HepG2 (cell line): ENCODE measurements around the gene GRHPR. TPM values are rescaled to one million over a fixed set of nuclear protein-coding genes. Genes with fewer than 3 reads are reported as not detected.

Experiments
- ATAC-seq: fragments of 200-7000 bp; cut with Tn5 transposase; 3 replicates; pipeline ENCODE4 v1.9.1; 2020; ENCODE audit warnings: mild to moderate bottlenecking, moderate library complexity
- BruUV-seq: library from RNA; stranded (reverse); fragments of 400-500 nt; replicated peaks from 2 replicates; lab custom pipeline; 2021; lab: Mats Ljungman, UMichigan
- CTCF ChIA-PET: fragments of 300-600 bp; formaldehyde crosslinking; extraction: SDS; loops from one replicate; lab custom pipeline; 2021; ENCODE audit warnings: low total read pairs, inconsistent platforms, low intra/inter-chr PET ratio; lab: Yijun Ruan, JAX
- POLR2A ChIA-PET: fragments of 350-600 bp; sonication (Branson Sonifier 250); formaldehyde crosslinking; loops from one replicate; lab custom pipeline; 2020; ENCODE audit warnings: antibody characterized with exemption, inconsistent platforms; lab: Yijun Ruan, JAX
- DNase-seq: peaks from one replicate; pipeline ENCODE4 v3.0.0-alpha.2; 2015; ENCODE audit warnings: low spot score
- FAIRE-seq: peaks from 3 replicates; lab custom pipeline; 2011; peaks lifted over from hg19 to GRCh38; lab: Jason Lieb, UNC
- H2AFZ ChIP-seq: one replicate; pipeline ENCODE4 v1.6.1; 2011; ENCODE audit warnings: low read length, inconsistent platforms
- H3K27ac ChIP-seq: fragments of 300-600 bp; 3 replicates; pipeline ENCODE4 v1.8.0; 2011; ENCODE audit warnings: mixed run types, mild to moderate bottlenecking, mixed read lengths, low read length, inconsistent platforms; ENCODE audit not compliant: insufficient read depth; ENCODE audit errors: extremely low read length
- H3K27me3 ChIP-seq, 2 experiments: fragments of 200-600 bp in 1 of 2; 2 replicates in 1 of 2; 3 replicates in 1 of 2; pipeline versions ENCODE4 v1.6.0 to v1.8.0; 2011; ENCODE audit warnings: low read length in 2 of 2, mild to moderate bottlenecking in 2 of 2, moderate library complexity in 2 of 2, inconsistent platforms in 1 of 2; ENCODE audit not compliant: insufficient read depth in 2 of 2, control insufficient read depth in 1 of 2
- H3K36me3 ChIP-seq, 2 experiments: fragments of 200-600 bp in 1 of 2; replicated peaks in 1 of 2; 2 replicates in 1 of 2; 3 replicates in 1 of 2; pipeline versions ENCODE4 v1.5.1 to v1.8.0; 2011; ENCODE audit warnings: low read length in 2 of 2, inconsistent platforms in 1 of 2; ENCODE audit not compliant: insufficient read depth in 2 of 2, control insufficient read depth in 1 of 2
- H3K4me1 ChIP-seq: 2 replicates; pipeline ENCODE4 v1.5.1; 2012; ENCODE audit warnings: low read length, inconsistent platforms; ENCODE audit not compliant: insufficient read depth
- H3K4me2 ChIP-seq: 2 replicates; pipeline ENCODE4 v1.6.0; 2011; ENCODE audit warnings: low read depth, low read length, inconsistent platforms
- H3K4me3 ChIP-seq, 3 experiments: fragments of 200-600 bp in 1 of 3; sonication (generic), shearing (Covaris generic) in 1 of 3; replicated peaks in 1 of 3; 2 replicates each; pipeline ENCODE4 v1.5.1; 2011 to 2016; ENCODE audit warnings: low read length in 3 of 3, inconsistent platforms in 2 of 3, low read depth in 2 of 3, mild to moderate bottlenecking in 2 of 3, control low read depth in 1 of 3, mixed read lengths in 1 of 3; ENCODE audit not compliant: insufficient read depth in 1 of 3
- H3K79me2 ChIP-seq: one replicate; pipeline ENCODE4 v1.6.1; 2011; ENCODE audit warnings: low read length, inconsistent platforms; ENCODE audit not compliant: insufficient read depth
- H3K9ac ChIP-seq: 2 replicates; pipeline ENCODE4 v1.6.0; 2011; ENCODE audit warnings: mild to moderate bottlenecking, low read depth, low read length, inconsistent platforms; ENCODE audit not compliant: insufficient read depth
- H3K9me3 ChIP-seq: 2 replicates; pipeline ENCODE4 v1.5.1; 2012; ENCODE audit warnings: mild to moderate bottlenecking, low read length
- H4K20me1 ChIP-seq: 2 replicates; pipeline ENCODE4 v1.6.0; 2011; ENCODE audit warnings: inconsistent platforms, mild to moderate bottlenecking, low read length, moderate library complexity; ENCODE audit not compliant: insufficient read depth
- AKNA ChIP-seq: sonication (generic); formaldehyde crosslinking; IDR thresholded peaks from 2 replicates; pipeline ENCODE4 v1.4.0; 2020; ENCODE audit warnings: missing genetic modification reagents, borderline replicate concordance
- CEBPG ChIP-seq: IDR thresholded peaks from 2 replicates; pipeline ENCODE4 v1.6.1; 2016
- JARID2 ChIP-seq: sonication (generic); formaldehyde crosslinking; IDR thresholded peaks from 2 replicates; pipeline ENCODE4 v1.8.1; 2023; ENCODE audit warnings: missing genetic modification reagents, inconsistent platforms; ENCODE audit not compliant: insufficient replicate concordance
- NFYB ChIP-seq: sonication (generic); formaldehyde crosslinking; IDR thresholded peaks from 2 replicates; pipeline ENCODE4 v1.4.0; 2020; ENCODE audit warnings: missing genetic modification reagents
- PHF5A ChIP-seq: IDR thresholded peaks from one replicate; pipeline ENCODE4 v1.6.1; 2018; ENCODE audit warnings: low read depth, missing genetic modification reagents; ENCODE audit not compliant: unreplicated experiment
- RBFOX2 ChIP-seq: fragments of 200-400 bp; formaldehyde crosslinking; IDR thresholded peaks from 2 replicates; pipeline ENCODE4 v1.6.1; 2017; ENCODE audit warnings: low read depth, mild to moderate bottlenecking, low read length
- RBM22 ChIP-seq: fragments of 200-400 bp; formaldehyde crosslinking; optimal IDR thresholded peaks from 2 replicates; pipeline ENCODE3; 2017; ENCODE audit warnings: mild to moderate bottlenecking, low read length, moderate library complexity
- RFX3 ChIP-seq: IDR thresholded peaks from 2 replicates; pipeline ENCODE4 v1.6.1; 2016; ENCODE audit warnings: missing biosample characterization, missing genetic modification reagents
- SALL2 ChIP-seq: sonication (generic); formaldehyde crosslinking; IDR thresholded peaks from 2 replicates; pipeline ENCODE4 v1.8.1; 2023; ENCODE audit warnings: mild to moderate bottlenecking, missing genetic modification reagents, inconsistent platforms
- YY1 ChIP-seq: IDR thresholded peaks from 2 replicates; pipeline ENCODE4 v1.6.1; 2011; ENCODE audit warnings: low read length, low read depth, moderate library complexity, mild to moderate bottlenecking; ENCODE audit not compliant: insufficient read depth, insufficient replicate concordance
- ZMYM4 ChIP-seq: sonication (generic); formaldehyde crosslinking; IDR thresholded peaks from 2 replicates; pipeline ENCODE4 v1.8.1; 2023; ENCODE audit warnings: mild to moderate bottlenecking, missing genetic modification reagents
- ZNF770 ChIP-seq: sonication (generic); formaldehyde crosslinking; IDR thresholded peaks from 2 replicates; pipeline ENCODE4 v1.5.0; 2020; ENCODE audit warnings: mild to moderate bottlenecking, missing genetic modification reagents
- ZNF776 ChIP-seq: sonication (generic); formaldehyde crosslinking; IDR thresholded peaks from 2 replicates; pipeline ENCODE4 v1.4.0; 2020; ENCODE audit warnings: mild to moderate bottlenecking, missing genetic modification reagents
- ZNF850 ChIP-seq: sonication (generic); formaldehyde crosslinking; conservative IDR thresholded peaks from 2 replicates; pipeline ENCODE4 v1.9.0; 2021; ENCODE audit warnings: mild to moderate bottlenecking, missing genetic modification reagents
- WGBS: methylation state at CpG from one replicate; pipeline ENCODE4 v1.1.6; 2017; ENCODE audit warnings: low lambda C conversion rate; 5-methylcytosine and 5-hydroxymethylcytosine counted together
- in situ Hi-C: cut with HindIII; loops from 2 replicates; pipeline ENCODE4 v1.10.0; 2017; ENCODE audit warnings: low pct_unique_long_range_greater_than_20kb; ENCODE audit not compliant: extremely low pct_ligation_motif_present
- intact Hi-C: fragments of 100-400 bp; cut with micrococcal nuclease; formaldehyde crosslinking; loops from one replicate; pipeline ENCODE4 v1.10.0; 2022; ENCODE audit not compliant: unreplicated experiment
- polyA plus RNA-seq, 8 experiments: library from polyadenylated mRNA; depleted of rRNA in 3 of 8; stranded (reverse) in 7 of 8; unstranded in 1 of 8; fragments of >200 nt; fragmentation: Illumina TruSeq in 4 of 8; extraction: Trizol in 4 of 8; gene quantifications; 2 replicates each; pipeline versions ENCODE4 v1.2.1 to v1.2.3, GENCODE V29; 2011 to 2016; ENCODE audit warnings: low read depth in 4 of 8, missing spikeins in 1 of 8, mixed read lengths in 1 of 8; ENCODE audit not compliant: insufficient read depth in 1 of 8
- total RNA-seq, 5 experiments: library from RNA; depleted of rRNA; stranded (reverse); fragments of >200 nt; fragmentation: Illumina TruSeq; extraction: Trizol; gene quantifications; 2 replicates each; pipeline ENCODE4 v1.2.3, GENCODE V29; 2016; ENCODE audit warnings: low read depth in 1 of 5
- TF ChIP-seq, protein P1 (sequence below): sonication (generic); formaldehyde crosslinking; IDR thresholded peaks from 2 replicates; pipeline ENCODE4 v1.4.0; 2020; ENCODE audit warnings: missing genetic modification reagents

GRHPR gene
- total and polyA plus RNA-seq, 2 of the 13 experiments (the other 11 are each of a cell fraction or from before 2014, with no cell fraction given) = 113 to 115 TPM

GRCh38 chr9:37438359-37438758, 15.9 kb downstream of the GRHPR start:
- Histone ChIP-seq H3K36me3 (peaks cover 25 to 68% of the 10 kb centered on the region in 2 experiments; a peak in 4 of 5 replicates), H3K9me3 (no peaks in the 10 kb centered on the region), H3K4me2 (no peak overlapping the region), H2AFZ (no peak overlapping the region), H3K4me3 (no peak overlapping the region), H3K79me2 (peaks cover 2% of the 10 kb centered on the region), H3K9ac (no peak overlapping the region), H3K4me1 (peaks cover 15% of the 10 kb centered on the region; the same call in 1 of the 2 replicates), H3K27ac (no peak overlapping the region), H3K27me3 (no peaks in the 10 kb centered on the region), H4K20me1 (no peaks in the 10 kb centered on the region)
- in situ Hi-C loops (no loop called here), intact Hi-C loops (no loop called here)
- CTCF ChIA-PET = no interaction called here
- FAIRE-seq = no peak
- WGBS = 95% methylated on average over 2 of the region's 3 CpGs
- no peak for ATAC-seq
- no peak for DNase-seq
- TF ChIP-seq ZNF850 (CRISPR knock-in tag) (no peak), RBFOX2 (0 out of 2 replicates have a peak, but pooled peaks have one; percentile 19), PHF5A (CRISPR knock-in tag) (no peak), AKNA (CRISPR knock-in tag) (no peak), SALL2 (no peak), JARID2 (no peak), NFYB (CRISPR knock-in tag) (no peak), ZNF770 (CRISPR knock-in tag) (no peak), CEBPG (CRISPR knock-in tag) (no peak), ZMYM4 (CRISPR knock-in tag) (no peak), RBM22 (peak; percentile 77), ZNF776 (CRISPR knock-in tag) (no peak), YY1 (no peak), RFX3 (CRISPR knock-in tag) (no peak)
- TF ChIP-seq, protein P1, sequence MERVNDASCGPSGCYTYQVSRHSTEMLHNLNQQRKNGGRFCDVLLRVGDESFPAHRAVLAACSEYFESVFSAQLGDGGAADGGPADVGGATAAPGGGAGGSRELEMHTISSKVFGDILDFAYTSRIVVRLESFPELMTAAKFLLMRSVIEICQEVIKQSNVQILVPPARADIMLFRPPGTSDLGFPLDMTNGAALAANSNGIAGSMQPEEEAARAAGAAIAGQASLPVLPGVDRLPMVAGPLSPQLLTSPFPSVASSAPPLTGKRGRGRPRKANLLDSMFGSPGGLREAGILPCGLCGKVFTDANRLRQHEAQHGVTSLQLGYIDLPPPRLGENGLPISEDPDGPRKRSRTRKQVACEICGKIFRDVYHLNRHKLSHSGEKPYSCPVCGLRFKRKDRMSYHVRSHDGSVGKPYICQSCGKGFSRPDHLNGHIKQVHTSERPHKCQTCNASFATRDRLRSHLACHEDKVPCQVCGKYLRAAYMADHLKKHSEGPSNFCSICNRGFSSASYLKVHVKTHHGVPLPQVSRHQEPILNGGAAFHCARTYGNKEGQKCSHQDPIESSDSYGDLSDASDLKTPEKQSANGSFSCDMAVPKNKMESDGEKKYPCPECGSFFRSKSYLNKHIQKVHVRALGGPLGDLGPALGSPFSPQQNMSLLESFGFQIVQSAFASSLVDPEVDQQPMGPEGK (CRISPR knock-in tag) = no peak
- TF ChIP-seq, all 625 proteins: peak for 2
- POLR2A ChIA-PET = no interaction called here
- BruUV-seq = no TSS peak
